Endothelial cell of umbilical vein (primary cell): ENCODE results near the gene PITPNM2. TPM values are rescaled to one million over a fixed set of nuclear protein-coding genes. Genes with fewer than 3 reads are reported as not detected.

ENCODE experiments used
- BruUV-seq: library from RNA; stranded (reverse); fragments of 400-500 nt; replicated peaks from 2 replicates; lab custom pipeline; 2021; lab: Mats Ljungman, UMichigan
- CTCF ChIA-PET: fragments of 300-600, 350-600 bp; sonication (Branson Sonifier 250); formaldehyde crosslinking; loops from one replicate; lab custom pipeline; 2021; ENCODE audit warnings: antibody characterized with exemption, inconsistent platforms; lab: Charles Lee
- POLR2A ChIA-PET: fragments of 300-600, 350-600 bp; sonication (Branson Sonifier 250); formaldehyde crosslinking; loops from one replicate; lab custom pipeline; 2021; ENCODE audit warnings: antibody characterized with exemption, inconsistent platforms; lab: Charles Lee
- DNase-seq: peaks from one replicate; pipeline ENCODE4 v3.0.0-alpha.2; 2011; ENCODE audit warnings: low read depth, low spot score
- FAIRE-seq: peaks from 2 replicates; lab custom pipeline; 2011; peaks lifted over from hg19 to GRCh38; lab: Jason Lieb, UNC
- H2AFZ ChIP-seq: 2 replicates; pipeline ENCODE4 v1.6.0; 2012; ENCODE audit warnings: low read depth, low read length, control low read depth, inconsistent platforms
- H3K27ac ChIP-seq: 2 replicates; pipeline ENCODE4 v1.5.1; 2011; ENCODE audit warnings: low read depth, mild to moderate bottlenecking, control low read depth, low read length, moderate library complexity; ENCODE audit not compliant: insufficient read depth
- H3K27me3 ChIP-seq, 2 experiments: 2 replicates each; pipeline versions ENCODE4 v1.6.0 to v1.6.1; 2011; ENCODE audit warnings: low read length in 2 of 2, mixed read lengths in 1 of 2; ENCODE audit not compliant: control insufficient read depth in 2 of 2, insufficient read depth in 2 of 2
- H3K36me3 ChIP-seq, 2 experiments: 2 replicates in 1 of 2; 3 replicates in 1 of 2; pipeline ENCODE4 v1.5.1; 2011; ENCODE audit warnings: low read length in 2 of 2, mild to moderate bottlenecking in 1 of 2, moderate library complexity in 1 of 2; ENCODE audit not compliant: control insufficient read depth in 2 of 2, insufficient read depth in 2 of 2; ENCODE audit errors: extremely low read depth in 1 of 2
- H3K4me1 ChIP-seq: 3 replicates; pipeline ENCODE4 v1.5.1; 2011; ENCODE audit warnings: mild to moderate bottlenecking, low read length; ENCODE audit not compliant: control insufficient read depth, insufficient read depth; ENCODE audit errors: extremely low read depth
- H3K4me2 ChIP-seq: 2 replicates; pipeline ENCODE4 v1.6.1; 2011; ENCODE audit warnings: low read length, control low read depth, mixed read lengths; ENCODE audit not compliant: insufficient read depth
- H3K4me3 ChIP-seq, 3 experiments: fragments of 200-600 bp in 1 of 3; sonication (generic), shearing (Covaris generic) in 1 of 3; replicated peaks in 1 of 3; 2 replicates each; pipeline ENCODE4 v1.5.1; 2011 to 2016; ENCODE audit warnings: control low read depth in 3 of 3, low read length in 3 of 3, mild to moderate bottlenecking in 2 of 3, inconsistent platforms in 1 of 3, low read depth in 1 of 3, moderate library complexity in 1 of 3; ENCODE audit not compliant: insufficient read depth in 1 of 3
- H3K79me2 ChIP-seq: 2 replicates; pipeline ENCODE4 v1.6.0; 2012; ENCODE audit warnings: low read length, inconsistent platforms; ENCODE audit not compliant: control insufficient read depth, insufficient read depth
- H3K9ac ChIP-seq: replicated peaks from 2 replicates; pipeline ENCODE3; 2011; ENCODE audit warnings: low read length, control low read depth; ENCODE audit not compliant: insufficient read depth; ENCODE audit errors: extremely low read depth
- H3K9me1 ChIP-seq: replicated peaks from 3 replicates; pipeline ENCODE4 v1.6.0; 2011; ENCODE audit warnings: mild to moderate bottlenecking, low read length; ENCODE audit not compliant: control insufficient read depth, insufficient read depth; ENCODE audit errors: extremely low read depth
- H3K9me3 ChIP-seq: replicated peaks from 2 replicates; pipeline ENCODE4 v1.5.1; 2012; ENCODE audit warnings: low read length, inconsistent platforms; ENCODE audit not compliant: control insufficient read depth, insufficient read depth
- H4K20me1 ChIP-seq: replicated peaks from 2 replicates; pipeline ENCODE3; 2011; ENCODE audit warnings: mild to moderate bottlenecking, low read length; ENCODE audit not compliant: control insufficient read depth, insufficient read depth; ENCODE audit errors: extremely low read depth
- CTCF ChIP-seq, 2 donors: IDR thresholded peaks; 1 replicate in 1 of 2; 2 replicates in 1 of 2; pipeline ENCODE4 v1.5.1; 2011; ENCODE audit warnings: low read length in 2 of 2, mild to moderate bottlenecking in 2 of 2, moderate library complexity in 2 of 2, control low read depth in 1 of 2, inconsistent platforms in 1 of 2, low read depth in 1 of 2; ENCODE audit not compliant: insufficient read depth in 1 of 2; ENCODE audit errors: extremely low read depth in 1 of 2
- EZH2 ChIP-seq: IDR thresholded peaks from 2 replicates; pipeline ENCODE4 v1.6.1; 2012; ENCODE audit warnings: borderline replicate concordance, low read depth, mild to moderate bottlenecking, moderate library complexity, low read length, inconsistent platforms; ENCODE audit not compliant: severe bottlenecking
- FOS ChIP-seq: IDR thresholded peaks from 2 replicates; pipeline ENCODE4 v1.6.1; 2011; ENCODE audit warnings: mild to moderate bottlenecking, low read length, moderate library complexity, borderline replicate concordance; ENCODE audit not compliant: insufficient read depth
- GATA2 ChIP-seq: IDR thresholded peaks from 2 replicates; pipeline ENCODE4 v1.7.0; 2011; ENCODE audit warnings: low read depth, mild to moderate bottlenecking, moderate library complexity, mixed read lengths, low read length; ENCODE audit not compliant: insufficient read length, insufficient read depth
- JUN ChIP-seq: IDR thresholded peaks from 2 replicates; pipeline ENCODE4 v1.6.1; 2011; ENCODE audit warnings: borderline replicate concordance, low read depth; ENCODE audit not compliant: insufficient read length, insufficient read depth
- MYC ChIP-seq: IDR thresholded peaks from one replicate; pipeline ENCODE4 v1.6.1; 2011; ENCODE audit warnings: mild to moderate bottlenecking, low read depth, low read length
- POLR2A ChIP-seq: IDR thresholded peaks from 2 replicates; pipeline ENCODE4 v1.6.1; 2012; ENCODE audit warnings: low read depth, mild to moderate bottlenecking, control low read depth, low read length
- POLR2AphosphoS5 ChIP-seq: IDR thresholded peaks from 2 replicates; pipeline ENCODE4 v1.6.1; 2012; ENCODE audit warnings: low read depth, mild to moderate bottlenecking, control low read depth, low read length, moderate library complexity; ENCODE audit not compliant: insufficient read depth
- dilution Hi-C: fragments of 300-500 bp; cut with MboI; formaldehyde crosslinking; loops from one replicate; pipeline ENCODE4 v1.15.0; 2019; ENCODE audit warnings: low sequenced_read_pairs; ENCODE audit not compliant: extremely low pct_ligation_motif_present
- intact Hi-C: fragments of 100-400 bp; cut with micrococcal nuclease; formaldehyde crosslinking; loops from one replicate; pipeline ENCODE4 v1.10.0; 2022
- polyA plus RNA-seq, 4 experiments: library from polyadenylated mRNA; depleted of rRNA in 3 of 4; stranded (reverse) in 3 of 4; unstranded in 1 of 4; fragments of >200 nt; gene quantifications; 2 replicates each; pipeline versions ENCODE4 v1.2.1 to v1.2.3, GENCODE V29; 2011 to 2012; ENCODE audit warnings: missing spikeins in 1 of 4
- total RNA-seq: library from RNA; stranded (reverse); gene quantifications from 2 replicates; pipeline ENCODE4 v1.2.3, GENCODE V29; 2021
- TF ChIP-seq, protein P1 (sequence below): IDR thresholded peaks from 2 replicates; pipeline ENCODE4 v1.6.1; 2011; ENCODE audit not compliant: insufficient read depth, insufficient read length

Gene PITPNM2
- total and polyA plus RNA-seq, 2 donors (not counting 3 experiments of a cell fraction or from before 2014, with no cell fraction given), result 4.2 to 15.9 TPM

DNA sequence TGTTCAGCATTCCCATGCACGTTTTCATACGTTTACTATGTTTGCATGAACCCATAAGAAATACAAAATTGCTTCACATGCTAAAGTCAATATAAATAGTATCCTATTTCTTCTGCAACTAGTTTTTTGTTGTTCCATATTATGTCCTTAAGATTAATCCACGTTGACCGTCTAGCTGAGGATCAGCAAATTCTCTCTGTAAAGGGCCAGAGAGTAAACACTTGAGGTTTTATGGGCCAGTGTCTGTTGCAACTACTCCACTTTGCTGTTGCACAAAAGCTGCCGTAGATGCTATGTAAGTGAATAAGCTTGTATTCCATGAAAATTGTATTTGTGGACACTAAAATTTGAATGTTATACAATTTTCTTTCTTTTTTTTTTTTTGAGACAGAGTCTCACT lies 21.1 kb upstream of the PITPNM2 start:
- DNase-seq, result no peak
- intact Hi-C loops, result no loop called here
- no TSS peak for BruUV-seq
- no peak for TF ChIP-seq MYC
- TF ChIP-seq GATA2, result no peak
- TF ChIP-seq, protein P1, sequence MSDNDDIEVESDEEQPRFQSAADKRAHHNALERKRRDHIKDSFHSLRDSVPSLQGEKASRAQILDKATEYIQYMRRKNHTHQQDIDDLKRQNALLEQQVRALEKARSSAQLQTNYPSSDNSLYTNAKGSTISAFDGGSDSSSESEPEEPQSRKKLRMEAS, result no peak
- no peak for TF ChIP-seq CTCF (IDR thresholded peaks at IDR 0.05; ENCODE audit: extremely low read depth in 1 of 2, insufficient read depth in 1 of 2, low read depth in 1 of 2, low read length in 2 of 2)
- no peak for TF ChIP-seq EZH2
- no peak for TF ChIP-seq POLR2AphosphoS5
- TF ChIP-seq FOS, result no peak
- TF ChIP-seq POLR2A, result no peak
- TF ChIP-seq JUN, result no peak
- H3K4me1 ChIP-seq, result no peaks in the 10 kb centered on the region
- H4K20me1 ChIP-seq, result no peaks in the 10 kb centered on the region
- FAIRE-seq, result no peak
- H3K79me2 ChIP-seq, result no peaks in the 10 kb centered on the region
- H3K27me3 ChIP-seq, result no peaks in the 10 kb centered on the region
- H3K9me3 ChIP-seq, result no peaks in the 10 kb centered on the region
- dilution Hi-C loops, result no loop called here
- POLR2A ChIA-PET, result no interaction called here
- H3K9me1 ChIP-seq, result no peaks in the 10 kb centered on the region
- no peak overlapping the region for H3K4me2 ChIP-seq
- CTCF ChIA-PET, result no interaction called here
- no peak overlapping the region for H3K9ac ChIP-seq
- H3K36me3 ChIP-seq, result peaks cover 3 to 4% of the 10 kb centered on the region in 2 experiments
- no peak overlapping the region for H2AFZ ChIP-seq
- H3K4me3 ChIP-seq, result no peak overlapping the region
- H3K27ac ChIP-seq, result no peak overlapping the region
